Natural killer cell (primary cell): ENCODE results near the gene OR5B3. TPM values are rescaled to one million over a fixed set of nuclear protein-coding genes. Genes with fewer than 3 reads are reported as not detected.

Source experiments
- ATAC-seq, 3 donors: fragments of 150-1000 bp in 2 of 3; fragments of 200-7000 bp in 1 of 3; cut with Tn5 transposase; 1 replicate in 1 of 3; 2 replicates in 2 of 3; pipeline ENCODE4 v1.10.0; 2021; ENCODE audit warnings: mild to moderate bottlenecking in 2 of 3, moderate library complexity in 2 of 3
- DNase-seq, 2 donors: peaks; one replicate each; pipeline versions ENCODE4 v3.0.0 to v3.0.0-alpha.2; 2013 to 2021; ENCODE audit warnings: mixed read lengths in 1 of 2
- H3K27ac ChIP-seq: one replicate; pipeline ENCODE4 v1.5.1; 2013; ENCODE audit warnings: mild to moderate bottlenecking, low read length
- H3K27me3 ChIP-seq: one replicate; pipeline ENCODE4 v1.6.1; 2013; ENCODE audit warnings: low read length; ENCODE audit not compliant: control insufficient read depth, insufficient read depth
- H3K36me3 ChIP-seq: one replicate; pipeline ENCODE4 v1.6.1; 2013; ENCODE audit warnings: low read length; ENCODE audit not compliant: control insufficient read depth, insufficient read depth
- H3K4me1 ChIP-seq: one replicate; pipeline ENCODE4 v1.6.1; 2013; ENCODE audit warnings: low read length; ENCODE audit not compliant: control insufficient read depth, insufficient read depth
- H3K4me3 ChIP-seq: one replicate; pipeline ENCODE4 v1.5.1; 2013; ENCODE audit warnings: low read length
- H3K9me3 ChIP-seq: one replicate; pipeline ENCODE4 v1.6.1; 2013; ENCODE audit warnings: low read length; ENCODE audit not compliant: control insufficient read depth, insufficient read depth
- H3K27ac Mint-ChIP-seq, 2 donors: one replicate each; pipeline ENCODE4 v1.8.0; 2022; ENCODE audit warnings: mild to moderate bottlenecking in 2 of 2, mixed read lengths in 2 of 2, moderate library complexity in 1 of 2
- H3K27me3 Mint-ChIP-seq, 2 donors: one replicate each; pipeline ENCODE4 v1.8.0; 2022; ENCODE audit warnings: low read depth in 2 of 2, mixed read lengths in 2 of 2
- H3K36me3 Mint-ChIP-seq: one replicate; pipeline ENCODE4 v1.8.0; 2022; ENCODE audit warnings: mixed read lengths
- H3K4me1 Mint-ChIP-seq, 2 donors: one replicate each; pipeline ENCODE4 v1.8.0; 2022; ENCODE audit warnings: mixed read lengths in 2 of 2
- H3K4me3 Mint-ChIP-seq: one replicate; pipeline ENCODE4 v1.8.0; 2022; ENCODE audit warnings: mild to moderate bottlenecking, moderate library complexity, mixed read lengths
- H3K9me3 Mint-ChIP-seq, 2 donors: one replicate each; pipeline ENCODE4 v1.8.0; 2022; ENCODE audit warnings: mixed read lengths in 2 of 2
- CTCF ChIP-seq: fragments of 200-600 bp; IDR thresholded peaks from one replicate; pipeline ENCODE4 v1.8.0; 2022; ENCODE audit warnings: antibody characterized with exemption
- WGBS: methylation state at CpG from one replicate; pipeline ENCODE4 v1.1.7; 2013; ENCODE audit warnings: missing lambda C conversion rate; ENCODE audit not compliant: insufficient coverage; 5-methylcytosine and 5-hydroxymethylcytosine counted together
- intact Hi-C: fragments of 100-400 bp; cut with micrococcal nuclease; formaldehyde crosslinking; loops from one replicate; pipeline ENCODE4 v1.14.2; 2022
- total RNA-seq, 4 donors: library from RNA; stranded (reverse); fragments of 120-200 nt in 1 of 4; gene quantifications; one replicate each; pipeline versions ENCODE4 v1.2.3 to v1.2.4, GENCODE V29; 2013 to 2022

Gene OR5B3
- total RNA-seq, 3 donors from 2014 or later (not counting 1 experiment from before 2014, with no cell fraction given), result not detected

DNA sequence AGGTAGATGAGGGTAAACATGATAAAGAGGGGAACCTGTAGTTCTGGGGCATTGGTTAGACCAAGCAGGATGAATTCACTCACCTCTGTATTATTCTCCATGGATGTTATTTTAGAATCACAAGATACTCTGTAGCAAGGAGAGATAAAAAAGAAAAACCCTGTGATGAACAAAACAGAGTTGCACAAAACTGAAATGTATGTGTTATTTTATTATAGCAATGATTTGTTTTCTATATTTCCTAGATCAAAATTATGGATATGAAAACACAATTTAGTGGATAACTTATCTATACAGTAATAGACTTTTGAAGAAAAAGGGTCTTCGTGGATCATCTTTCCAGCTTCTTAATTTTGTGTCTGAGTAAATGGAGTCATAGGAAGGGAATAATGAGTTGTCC is 47.7 kb downstream of the OR5B3 start, which contains the start of gene OR5B17:
Gene OR5B17 (minus strand): TSS at position 101 of the 400 bp plus-strand sequence. CDS start 0 bp downstream, at position 101.
- no peak within 1 kb of the TSS for H3K4me3 ChIP-seq
- ATAC-seq, result no peak
- Mint-ChIP-seq H3K36me3 (no peaks in the 10 kb centered on the region), H3K27me3 (peaks cover 5 to 7% of the 10 kb centered on the region in 2 donors), H3K9me3 (no peaks in the 10 kb centered on the region), H3K4me3 (no peak within 1 kb of the TSS), H3K27ac (no peak within 1 kb of the TSS), H3K4me1 (no peaks in the 10 kb centered on the region)
- no CpG with 5 or more reads among the region's 1 CpG for WGBS
- no peaks in the 10 kb centered on the region for H3K4me1 ChIP-seq
- no peaks in the 10 kb centered on the region for H3K9me3 ChIP-seq
- no peaks in the 10 kb centered on the region for H3K36me3 ChIP-seq
- no peak within 1 kb of the TSS for H3K27ac ChIP-seq
- TF ChIP-seq CTCF, result no peak
- no peak for DNase-seq
- intact Hi-C loops, result no loop called here
- no peaks in the 10 kb centered on the region for H3K27me3 ChIP-seq

DNA sequence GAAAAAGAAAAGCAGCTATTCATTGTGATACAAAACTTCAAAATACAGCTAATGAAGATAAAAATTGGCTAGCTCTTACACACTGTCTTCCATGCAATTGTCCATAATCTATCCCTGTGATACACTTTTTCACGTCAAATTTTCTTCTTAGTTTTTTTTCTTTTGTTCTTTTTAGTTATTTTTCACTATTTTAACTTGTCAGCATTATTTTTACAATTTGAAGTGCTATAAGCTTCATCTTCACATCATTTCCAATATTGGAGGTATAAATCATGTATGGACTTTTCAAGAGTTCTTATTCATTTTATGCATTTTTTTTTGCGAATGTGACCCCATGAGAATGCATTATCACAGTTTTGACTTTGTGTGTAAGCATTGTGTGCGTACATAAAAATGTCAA is 51.9 kb downstream of the OR5B3 start:
- 84% methylated on average over 2 of the region's 3 CpGs for WGBS
- no peak for ATAC-seq

More for the DNA sequence above, 51.9 kb downstream of the OR5B3 start:
- H3K4me3 Mint-ChIP-seq, result no peak overlapping the region
- Histone ChIP-seq H3K4me1 (no peaks in the 10 kb centered on the region), H3K9me3 (no peaks in the 10 kb centered on the region), H3K36me3 (no peaks in the 10 kb centered on the region), H3K27ac (no peak overlapping the region), H3K4me3 (no peak overlapping the region), H3K27me3 (no peaks in the 10 kb centered on the region)
- TF ChIP-seq CTCF, result no peak
- H3K36me3 Mint-ChIP-seq, result no peaks in the 10 kb centered on the region
- no peaks in the 10 kb centered on the region for H3K4me1 Mint-ChIP-seq
- peaks cover 2 to 7% of the 10 kb centered on the region in 2 donors for H3K27me3 Mint-ChIP-seq
- no peaks in the 10 kb centered on the region for H3K9me3 Mint-ChIP-seq
- H3K27ac Mint-ChIP-seq, result no peak overlapping the region
- intact Hi-C loops, result no loop called here
- DNase-seq, result no peak

Other genes with a start within 250 kb of the OR5B3 start
- not detected for gene OR9Q2, start 217.8 kb downstream of the OR5B3 start, total RNA-seq
- not detected for gene OR1S2, start 202.7 kb downstream of the OR5B3 start, total RNA-seq
- not detected for gene OR1S1, start 194.2 kb downstream of the OR5B3 start, total RNA-seq
- not detected for gene OR10Q1, start 178.0 kb downstream of the OR5B3 start, total RNA-seq
- gene OR10W1, start 138.6 kb downstream of the OR5B3 start, total RNA-seq, result not detected
- not detected for gene OR5B17, start 47.8 kb downstream of the OR5B3 start, total RNA-seq
- not detected for gene OR5B2, start 21.2 kb upstream of the OR5B3 start, total RNA-seq
- not detected for gene OR5B12, start 35.4 kb upstream of the OR5B3 start, total RNA-seq
- gene OR5B21, start 101.2 kb upstream of the OR5B3 start, total RNA-seq, result under 1 TPM in 2 of 3 donors, not detected in 1; 0.28 to 0.55 TPM
- gene LPXN, start 169.0 kb upstream of the OR5B3 start, total RNA-seq, result 100 to 1,000 TPM in 1 of 3 donors, 10 to 100 TPM in 2; 81.0 to 123 (median 92.5) TPM
- 10 to 100 TPM; 54.8 to 61.8 (median 57.8) TPM for gene ZFP91, start 172.2 kb upstream of the OR5B3 start, total RNA-seq
- gene CNTF, start 215.8 kb upstream of the OR5B3 start, total RNA-seq, result 1 to 10 TPM; 3.6 to 5.5 (median 4.9) TPM